H9 (cell line): ENCODE data around the gene NECTIN1. TPM values are rescaled to one million over a fixed set of nuclear protein-coding genes. Genes with fewer than 3 reads are reported as not detected.

Experiments
- DNase-seq: peaks from one replicate; pipeline ENCODE4 v3.0.0-alpha.2; 2017
- H2AFZ ChIP-seq: one replicate; pipeline ENCODE4 v1.6.1; 2013; ENCODE audit warnings: mild to moderate bottlenecking, low read length, control low read depth, moderate library complexity
- H2AK5ac ChIP-seq: 2 replicates; pipeline ENCODE4 v1.6.1; 2013; ENCODE audit warnings: low read length, control low read depth, mixed read lengths; ENCODE audit not compliant: insufficient read length
- H2BK120ac ChIP-seq: one replicate; pipeline ENCODE4 v1.6.1; 2013; ENCODE audit warnings: low read depth, mild to moderate bottlenecking, low read length, control low read depth, inconsistent platforms; ENCODE audit not compliant: poor library complexity, severe bottlenecking
- H2BK12ac ChIP-seq: 2 replicates; pipeline ENCODE4 v1.6.1; 2013; ENCODE audit warnings: low read length, control low read depth, mixed read lengths, low read depth; ENCODE audit not compliant: insufficient read length
- H2BK15ac ChIP-seq: 2 replicates; pipeline ENCODE4 v1.6.1; 2013; ENCODE audit warnings: low read depth, low read length, control low read depth
- H2BK20ac ChIP-seq: one replicate; pipeline ENCODE4 v1.6.1; 2013; ENCODE audit warnings: low read depth, mild to moderate bottlenecking, low read length, control low read depth, inconsistent platforms; ENCODE audit not compliant: poor library complexity, severe bottlenecking
- H2BK5ac ChIP-seq: 2 replicates; pipeline ENCODE4 v1.6.1; 2013; ENCODE audit warnings: low read length, control low read depth, mixed read lengths; ENCODE audit not compliant: insufficient read length
- H3K14ac ChIP-seq: 2 replicates; pipeline ENCODE4 v1.6.1; 2013; ENCODE audit warnings: low read length, control low read depth; ENCODE audit not compliant: insufficient read depth
- H3K18ac ChIP-seq: 2 replicates; pipeline ENCODE4 v1.6.1; 2013; ENCODE audit warnings: low read depth, mild to moderate bottlenecking, mixed read lengths, low read length, control low read depth; ENCODE audit not compliant: insufficient read length
- H3K23ac ChIP-seq: 2 replicates; pipeline ENCODE4 v1.6.1; 2013; ENCODE audit warnings: low read length, control low read depth, mixed read lengths, low read depth; ENCODE audit not compliant: insufficient read length
- H3K23me2 ChIP-seq: 2 replicates; pipeline ENCODE4 v1.6.1; 2013; ENCODE audit warnings: low read depth, mild to moderate bottlenecking, mixed read lengths, low read length, control low read depth; ENCODE audit not compliant: insufficient read length, poor library complexity, severe bottlenecking
- H3K27ac ChIP-seq: 2 replicates; pipeline ENCODE4 v1.5.1; 2013; ENCODE audit warnings: low read length, control low read depth, mixed read lengths, low read depth; ENCODE audit not compliant: insufficient read length
- H3K27me3 ChIP-seq: 2 replicates; pipeline ENCODE4 v1.6.1; 2013; ENCODE audit warnings: low read length, control low read depth, inconsistent platforms; ENCODE audit not compliant: insufficient read depth
- H3K4ac ChIP-seq: 2 replicates; pipeline ENCODE4 v1.6.1; 2013; ENCODE audit warnings: low read depth, mild to moderate bottlenecking, control low read depth, inconsistent platforms, low read length, moderate library complexity
- H3K4me1 ChIP-seq: 2 replicates; pipeline ENCODE4 v1.6.1; 2013; ENCODE audit warnings: low read length, control low read depth, inconsistent platforms; ENCODE audit not compliant: insufficient read depth
- H3K4me2 ChIP-seq: 2 replicates; pipeline ENCODE4 v1.6.1; 2013; ENCODE audit warnings: low read length, control low read depth, mixed read lengths; ENCODE audit not compliant: insufficient read length, insufficient read depth
- H3K56ac ChIP-seq: 2 replicates; pipeline ENCODE4 v1.6.1; 2013; ENCODE audit warnings: low read depth, mild to moderate bottlenecking, mixed read lengths, low read length, control low read depth; ENCODE audit not compliant: insufficient read length
- H3K79me1 ChIP-seq: 2 replicates; pipeline ENCODE4 v1.6.1; 2013; ENCODE audit warnings: low read depth, mild to moderate bottlenecking, moderate library complexity, low read length, control low read depth, inconsistent platforms; ENCODE audit not compliant: insufficient read depth, poor library complexity, severe bottlenecking
- H3K79me2 ChIP-seq: 2 replicates; pipeline ENCODE4 v1.6.1; 2013; ENCODE audit warnings: low read length, control low read depth, inconsistent platforms; ENCODE audit not compliant: insufficient read depth
- H3K9ac ChIP-seq: 2 replicates; pipeline ENCODE4 v1.6.1; 2013; ENCODE audit warnings: low read length, control low read depth, mixed read lengths; ENCODE audit not compliant: insufficient read length; ENCODE audit errors: extremely low read depth
- H3K9me3 ChIP-seq: one replicate; pipeline ENCODE4 v1.6.1; 2013; ENCODE audit warnings: low read depth, low read length, inconsistent platforms; ENCODE audit not compliant: control insufficient read depth
- H3T11ph ChIP-seq: one replicate; pipeline ENCODE4 v1.6.1; 2013; ENCODE audit warnings: mild to moderate bottlenecking, low read length, control low read depth, inconsistent platforms
- H4K20me1 ChIP-seq: one replicate; pipeline ENCODE4 v1.6.1; 2013; ENCODE audit not compliant: control insufficient read depth, insufficient read length, insufficient read depth
- H4K5ac ChIP-seq: 2 replicates; pipeline ENCODE4 v1.6.1; 2013; ENCODE audit warnings: low read depth, mild to moderate bottlenecking, mixed read lengths, low read length, control low read depth; ENCODE audit not compliant: insufficient read length
- H4K8ac ChIP-seq: replicated peaks from 2 replicates; pipeline ENCODE4 v1.6.1; 2013; ENCODE audit warnings: low read length, control low read depth, mixed read lengths, low read depth; ENCODE audit not compliant: insufficient read length
- H4K91ac ChIP-seq: 2 replicates; pipeline ENCODE4 v1.6.1; 2013; ENCODE audit warnings: low read depth, mild to moderate bottlenecking, moderate library complexity, mixed read lengths, low read length, control low read depth; ENCODE audit not compliant: insufficient read length
- H3K27ac Mint-ChIP-seq, 3 experiments: 2 replicates in 2 of 3; 3 replicates in 1 of 3; pipeline ENCODE4 v1.8.0; 2020 to 2021; ENCODE audit warnings: mixed read lengths in 3 of 3, mild to moderate bottlenecking in 1 of 3, moderate library complexity in 1 of 3
- H3K27me3 Mint-ChIP-seq: 2 replicates; pipeline ENCODE4 v1.8.0; 2021; ENCODE audit warnings: low read depth, mild to moderate bottlenecking, moderate library complexity, mixed read lengths
- H3K36me3 Mint-ChIP-seq, 3 experiments: 2 replicates in 2 of 3; 3 replicates in 1 of 3; pipeline ENCODE4 v1.8.0; 2020 to 2021; ENCODE audit warnings: low read depth in 3 of 3, mixed read lengths in 3 of 3; ENCODE audit not compliant: insufficient read depth in 1 of 3
- H3K4me1 Mint-ChIP-seq, 2 experiments: 2 replicates each; pipeline ENCODE4 v1.8.0; 2020; ENCODE audit warnings: mixed read lengths in 2 of 2
- H3K4me3 Mint-ChIP-seq, 2 experiments: 2 replicates in 1 of 2; 3 replicates in 1 of 2; pipeline ENCODE4 v1.8.0; 2020 to 2021; ENCODE audit warnings: mild to moderate bottlenecking in 2 of 2, mixed read lengths in 2 of 2, moderate library complexity in 1 of 2
- H3K9me3 Mint-ChIP-seq, 2 experiments: 2 replicates in 1 of 2; 3 replicates in 1 of 2; pipeline ENCODE4 v1.8.0; 2020; ENCODE audit warnings: mild to moderate bottlenecking in 2 of 2, mixed read lengths in 2 of 2, moderate library complexity in 1 of 2
- WGBS: extraction: QIAGEN DNeasy Blood & Tissue Kit; methylation state at CpG from one replicate; pipeline ENCODE4 v1.1.7; 2013; ENCODE audit warnings: missing lambda C conversion rate, low lambda C conversion rate, mixed read lengths; ENCODE audit not compliant: insufficient read length; ENCODE audit errors: extremely low coverage; 5-methylcytosine and 5-hydroxymethylcytosine counted together
- total RNA-seq: library from RNA; stranded (reverse); gene quantifications from 2 replicates; pipeline ENCODE4 v1.2.1, GENCODE V29; 2021
- TF ChIP-seq, protein P1 (sequence below): fragments of 200-600 bp; sonication (generic); conservative IDR thresholded peaks from 3 replicates; pipeline ENCODE4 v1.8.0; 2021; ENCODE audit warnings: antibody characterized with exemption, mild to moderate bottlenecking

The NECTIN1 gene
- total RNA-seq, 1 experiment from 2014 or later, result 113 TPM

DNA sequence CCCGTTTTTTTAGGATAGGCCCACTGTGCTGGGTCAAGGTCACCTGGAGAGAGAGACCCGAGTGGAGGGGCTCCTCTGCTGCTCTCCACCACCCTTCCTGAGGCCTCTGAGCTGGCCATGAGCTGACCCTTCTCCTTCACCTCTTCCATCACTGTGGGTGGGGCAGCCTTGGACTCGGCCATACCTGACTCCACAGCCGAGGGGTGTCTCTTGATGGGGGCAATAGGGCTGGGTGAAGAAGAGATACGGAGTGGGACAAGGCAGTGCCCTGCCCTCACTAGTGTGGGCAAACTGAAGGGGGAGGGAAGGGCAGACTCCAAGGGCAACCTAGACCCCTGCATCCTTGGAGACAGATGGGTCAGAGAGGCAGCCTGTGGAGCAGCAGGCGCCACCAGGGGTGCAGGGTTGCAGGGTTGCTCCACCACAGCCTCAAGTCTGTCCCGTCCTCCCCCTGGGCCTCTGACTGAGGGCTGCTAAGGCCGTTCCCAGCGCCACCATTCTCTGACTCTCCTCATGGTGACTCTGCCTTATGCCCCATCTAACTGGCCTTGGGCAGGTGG, 20.1 kb upstream of the NECTIN1 start:
- Histone ChIP-seq H2AFZ (no peak overlapping the region), H2BK120ac (no peak overlapping the region), H3K4ac (no peak overlapping the region), H3K79me2 (no peaks in the 10 kb centered on the region; the same call in 1 of the 2 replicates), H4K20me1 (no peaks in the 10 kb centered on the region), H2BK5ac (no peak overlapping the region), H3K27ac (no peak overlapping the region), H2BK20ac (no peak overlapping the region), H2AK5ac (no peak overlapping the region), H2BK12ac (no peak overlapping the region), H4K91ac (no peak overlapping the region), H3K9ac (no peak overlapping the region), H3K4me2 (no peak overlapping the region), H4K5ac (no peak overlapping the region), H3K14ac (no peak overlapping the region), H3K23me2 (no peaks in the 10 kb centered on the region), H3K23ac (no peak overlapping the region), H3K18ac (no peak overlapping the region), H3K4me1 (no peaks in the 10 kb centered on the region), H3T11ph (no peak overlapping the region), H4K8ac (no peak overlapping the region), H2BK15ac (no peak overlapping the region), H3K9me3 (no peaks in the 10 kb centered on the region), H3K79me1 (no peaks in the 10 kb centered on the region), H3K27me3 (no peaks in the 10 kb centered on the region; the same call in 1 of the 2 replicates), H3K56ac (no peak overlapping the region)
- Mint-ChIP-seq H3K4me1 (0 out of 4 replicates have a peak, but pooled peaks cover 0 to 2% of the 10 kb centered on the region in 2 experiments), H3K27ac (no peak overlapping the region), H3K36me3 (no peaks in the 10 kb centered on the region), H3K27me3 (peaks cover 55% of the 10 kb centered on the region), H3K4me3 (no peak overlapping the region), H3K9me3 (no peaks in the 10 kb centered on the region)
- TF ChIP-seq, protein P1, sequence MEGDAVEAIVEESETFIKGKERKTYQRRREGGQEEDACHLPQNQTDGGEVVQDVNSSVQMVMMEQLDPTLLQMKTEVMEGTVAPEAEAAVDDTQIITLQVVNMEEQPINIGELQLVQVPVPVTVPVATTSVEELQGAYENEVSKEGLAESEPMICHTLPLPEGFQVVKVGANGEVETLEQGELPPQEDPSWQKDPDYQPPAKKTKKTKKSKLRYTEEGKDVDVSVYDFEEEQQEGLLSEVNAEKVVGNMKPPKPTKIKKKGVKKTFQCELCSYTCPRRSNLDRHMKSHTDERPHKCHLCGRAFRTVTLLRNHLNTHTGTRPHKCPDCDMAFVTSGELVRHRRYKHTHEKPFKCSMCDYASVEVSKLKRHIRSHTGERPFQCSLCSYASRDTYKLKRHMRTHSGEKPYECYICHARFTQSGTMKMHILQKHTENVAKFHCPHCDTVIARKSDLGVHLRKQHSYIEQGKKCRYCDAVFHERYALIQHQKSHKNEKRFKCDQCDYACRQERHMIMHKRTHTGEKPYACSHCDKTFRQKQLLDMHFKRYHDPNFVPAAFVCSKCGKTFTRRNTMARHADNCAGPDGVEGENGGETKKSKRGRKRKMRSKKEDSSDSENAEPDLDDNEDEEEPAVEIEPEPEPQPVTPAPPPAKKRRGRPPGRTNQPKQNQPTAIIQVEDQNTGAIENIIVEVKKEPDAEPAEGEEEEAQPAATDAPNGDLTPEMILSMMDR, result no peak
- no peak for DNase-seq
- WGBS, result no CpG with 5 or more reads among the region's 9 CpGs
